ENCODE data around the gene MMP17.

The MMP17 gene

GRCh38 chr12:131795064-131795463 lies 33.1 kb upstream of the MMP17 start:
- TF ChIP-seq, protein P1, sequence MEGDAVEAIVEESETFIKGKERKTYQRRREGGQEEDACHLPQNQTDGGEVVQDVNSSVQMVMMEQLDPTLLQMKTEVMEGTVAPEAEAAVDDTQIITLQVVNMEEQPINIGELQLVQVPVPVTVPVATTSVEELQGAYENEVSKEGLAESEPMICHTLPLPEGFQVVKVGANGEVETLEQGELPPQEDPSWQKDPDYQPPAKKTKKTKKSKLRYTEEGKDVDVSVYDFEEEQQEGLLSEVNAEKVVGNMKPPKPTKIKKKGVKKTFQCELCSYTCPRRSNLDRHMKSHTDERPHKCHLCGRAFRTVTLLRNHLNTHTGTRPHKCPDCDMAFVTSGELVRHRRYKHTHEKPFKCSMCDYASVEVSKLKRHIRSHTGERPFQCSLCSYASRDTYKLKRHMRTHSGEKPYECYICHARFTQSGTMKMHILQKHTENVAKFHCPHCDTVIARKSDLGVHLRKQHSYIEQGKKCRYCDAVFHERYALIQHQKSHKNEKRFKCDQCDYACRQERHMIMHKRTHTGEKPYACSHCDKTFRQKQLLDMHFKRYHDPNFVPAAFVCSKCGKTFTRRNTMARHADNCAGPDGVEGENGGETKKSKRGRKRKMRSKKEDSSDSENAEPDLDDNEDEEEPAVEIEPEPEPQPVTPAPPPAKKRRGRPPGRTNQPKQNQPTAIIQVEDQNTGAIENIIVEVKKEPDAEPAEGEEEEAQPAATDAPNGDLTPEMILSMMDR (IDR thresholded peaks at IDR 0.05; ENCODE audit: low read depth, low read length, missing control alignments): no peak
- DNase-seq (ENCODE audit: low read depth): no peak
- no peak overlapping the region for H3K4me3 ChIP-seq (ENCODE audit: low read depth, low read length)

- no peak overlapping the region for H3K4me3 ChIP-seq (ENCODE audit: low read depth, low read length)
- TF ChIP-seq, protein P1 (IDR thresholded peaks at IDR 0.05; ENCODE audit: low read depth, low read length, missing control alignments): no peak
- DNase-seq (ENCODE audit: low read depth): no peak
Measured at GRCh38 chr12:131795690-131796410, 32.3 kb upstream of the MMP17 start.

- TF ChIP-seq, protein P1 (IDR thresholded peaks at IDR 0.05; ENCODE audit: low read depth, low read length, missing control alignments): no peak
- DNase-seq (ENCODE audit: low read depth): no peak
- no peak overlapping the region for H3K4me3 ChIP-seq (ENCODE audit: low read depth, low read length)
Measured at GRCh38 chr12:131796411-131796736, 31.8 kb upstream of the MMP17 start.

- H3K4me3 ChIP-seq (ENCODE audit: low read depth, low read length): no peak overlapping the region
- TF ChIP-seq, protein P1 (IDR thresholded peaks at IDR 0.05; ENCODE audit: low read depth, low read length, missing control alignments): no peak
- no peak for DNase-seq (ENCODE audit: low read depth)
Measured at GRCh38 chr12:131796754-131797587, 31.2 kb upstream of the MMP17 start.

GRCh38 chr12:131797588-131797934 lies 30.6 kb upstream of the MMP17 start:
- H3K4me3 ChIP-seq (ENCODE audit: low read depth, low read length): no peak overlapping the region
- TF ChIP-seq, protein P1 (IDR thresholded peaks at IDR 0.05; ENCODE audit: low read depth, low read length, missing control alignments): no peak
- DNase-seq (ENCODE audit: low read depth): no peak

DNA sequence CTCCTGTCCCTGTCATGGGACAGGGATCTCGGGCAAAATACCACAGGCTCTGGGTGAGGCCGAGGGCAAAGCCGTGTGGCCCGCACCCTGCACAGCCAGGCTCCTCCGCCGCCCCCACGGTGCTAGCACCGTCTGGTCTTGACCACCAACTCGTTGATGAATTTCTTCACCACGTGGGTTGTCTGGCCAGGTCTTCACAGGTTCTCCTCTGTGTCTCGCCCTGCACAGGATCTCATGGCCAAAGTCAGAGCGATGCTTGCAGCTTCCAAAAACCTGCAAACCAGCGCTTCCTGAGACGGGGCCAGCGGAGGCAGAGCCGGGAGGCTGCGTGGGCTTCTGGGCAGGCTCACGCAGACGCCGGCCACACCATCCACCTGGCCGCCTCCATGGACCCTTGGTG lies 29.0 kb upstream of the MMP17 start:
- TF ChIP-seq, protein P1 (IDR thresholded peaks at IDR 0.05; ENCODE audit: low read depth, low read length, missing control alignments): no peak
- no peak for DNase-seq (ENCODE audit: low read depth)
- no peak overlapping the region for H3K4me3 ChIP-seq (ENCODE audit: low read depth, low read length)

Measured in GM12864 (cell line).